HuH-7.5 (cell line): ENCODE measurements around the gene WNT7A.

Source experiments
- DNase-seq: peaks from one replicate; pipeline ENCODE4 v3.0.0; 2011; ENCODE audit warnings: low spot score

WNT7A gene

DNA sequence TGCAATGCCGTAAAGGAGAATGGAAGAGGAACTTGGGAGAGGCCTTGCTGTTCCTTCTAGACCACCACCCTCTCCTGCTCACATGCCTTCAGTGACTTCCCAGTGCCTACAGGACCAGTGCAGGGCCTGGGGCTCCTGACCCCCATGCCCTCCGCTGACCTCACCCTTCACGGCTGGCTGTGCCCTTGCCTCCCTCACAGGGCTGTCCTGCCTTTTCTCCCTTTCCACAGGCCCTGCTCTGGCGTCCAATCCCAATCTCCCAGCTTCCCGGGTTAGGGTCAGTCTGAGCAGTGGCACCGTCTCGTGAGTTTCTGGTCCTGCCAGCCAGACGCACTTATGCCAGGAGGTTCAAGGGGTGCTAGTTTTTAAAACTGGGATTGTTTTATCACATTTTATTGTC, 110.4 kb downstream of the WNT7A start:
- no peak for DNase-seq

GRCh38 chr3:13768453-13768852, 111.4 kb downstream of the WNT7A start:
- no peak for DNase-seq

- DNase-seq = no peak
Observed at GRCh38 chr3:13767896-13768295, 112.0 kb downstream of the WNT7A start.

- no peak for DNase-seq
Observed at GRCh38 chr3:13767030-13767429, 112.8 kb downstream of the WNT7A start.
